HCT116 (cell line): Measurements from ENCODE around the gene UMODL1. TPM values are rescaled to one million over a fixed set of nuclear protein-coding genes. Genes with fewer than 3 reads are reported as not detected.

Experiments
- ATAC-seq: fragments of 200-7000 bp; cut with Tn5 transposase; 2 replicates; pipeline ENCODE4 v1.9.1; 2020; ENCODE audit warnings: mild to moderate bottlenecking, moderate library complexity
- BruUV-seq: library from RNA; stranded (reverse); fragments of 400-500 nt; replicated peaks from 2 replicates; lab custom pipeline; 2021; lab: Mats Ljungman, UMichigan
- CTCF ChIA-PET: fragments of 300-600 bp; sonication (Branson Sonifier 250); formaldehyde crosslinking; loops from one replicate; lab custom pipeline; 2021; ENCODE audit warnings: antibody characterized with exemption; lab: Charles Lee
- POLR2A ChIA-PET: fragments of 300-600, 350-600 bp; sonication (Branson Sonifier 250); formaldehyde crosslinking; loops from one replicate; lab custom pipeline; 2021; ENCODE audit warnings: antibody characterized with exemption; lab: Charles Lee
- RAD21 ChIA-PET, 2 experiments: fragments of 300-600 bp; sonication (Branson Sonifier 250); formaldehyde crosslinking; loops; one replicate each; lab custom pipeline; 2023; ENCODE audit warnings: low total read pairs in 2 of 2; ENCODE audit not compliant: uncharacterized antibody in 2 of 2, unreplicated experiment in 2 of 2, low non-redundant PET in 1 of 2; lab: Charles Lee
- DNase-seq: peaks from one replicate; pipeline ENCODE4 v3.0.0-alpha.2; 2010; ENCODE audit warnings: low read depth, low spot score
- H2AFZ ChIP-seq: fragments of 200-600 bp; shearing (Covaris generic), sonication (generic); 2 replicates; pipeline ENCODE4 v1.6.1; 2017; ENCODE audit warnings: low read depth, mixed run types, mixed read lengths, antibody characterized with exemption, low read length; ENCODE audit not compliant: poor library complexity, severe bottlenecking
- H3K27ac ChIP-seq: 2 replicates; pipeline ENCODE4 v1.5.1; 2012; ENCODE audit warnings: low read depth, low read length
- H3K27me3 ChIP-seq: fragments of 200-600 bp; sonication (generic); 2 replicates; pipeline ENCODE4 v1.6.1; 2016; ENCODE audit warnings: mixed run types, low read length, mixed read lengths; ENCODE audit not compliant: insufficient read depth
- H3K36me3 ChIP-seq, 2 experiments: fragments of 200-500 bp in 1 of 2; fragments of 200-600 bp in 1 of 2; sonication (Bioruptor generic) in 1 of 2; sonication (generic) in 1 of 2; 2 replicates each; pipeline versions ENCODE4 v1.5.1 to v1.6.1; 2014 to 2016; ENCODE audit warnings: low read length in 2 of 2, inconsistent platforms in 1 of 2, mixed read lengths in 1 of 2, mixed run types in 1 of 2; ENCODE audit not compliant: insufficient read depth in 2 of 2, control insufficient read depth in 1 of 2
- H3K4me1 ChIP-seq, 2 experiments: fragments of 200-600 bp in 1 of 2; sonication (generic) in 1 of 2; 2 replicates each; pipeline versions ENCODE4 v1.5.1 to v1.6.1; 2012 to 2017; ENCODE audit warnings: low read length in 2 of 2, inconsistent platforms in 1 of 2, mild to moderate bottlenecking in 1 of 2, mixed read lengths in 1 of 2, mixed run types in 1 of 2, moderate library complexity in 1 of 2; ENCODE audit not compliant: insufficient read depth in 2 of 2, control insufficient read depth in 1 of 2
- H3K4me2 ChIP-seq: fragments of 200-600 bp; sonication (generic); 2 replicates; pipeline ENCODE4 v1.6.1; 2017; ENCODE audit warnings: mixed run types, low read length, mixed read lengths
- H3K4me3 ChIP-seq, 2 experiments: fragments of 200-600 bp in 1 of 2; sonication (generic) in 1 of 2; replicated peaks in 1 of 2; 2 replicates each; pipeline ENCODE4 v1.5.1; 2011 to 2016; ENCODE audit warnings: low read length in 2 of 2, control low read depth in 1 of 2, low read depth in 1 of 2, mild to moderate bottlenecking in 1 of 2, mixed read lengths in 1 of 2, mixed run types in 1 of 2
- H3K79me2 ChIP-seq: fragments of 200-600 bp; sonication (generic); 2 replicates; pipeline ENCODE4 v1.6.1; 2017; ENCODE audit warnings: mild to moderate bottlenecking, mixed run types, low read length, moderate library complexity, mixed read lengths; ENCODE audit not compliant: insufficient read depth
- H3K9ac ChIP-seq: fragments of 200-600 bp; sonication (generic); 2 replicates; pipeline ENCODE4 v1.6.1; 2016; ENCODE audit warnings: low read length, mixed read lengths
- H3K9me2 ChIP-seq: fragments of 200-600 bp; sonication (generic), shearing (Covaris generic); 2 replicates; pipeline ENCODE4 v1.6.1; 2017; ENCODE audit warnings: mixed run types, mild to moderate bottlenecking, moderate library complexity; ENCODE audit not compliant: insufficient read depth
- H3K9me3 ChIP-seq, 2 experiments: fragments of 200-500 bp in 1 of 2; fragments of 200-600 bp in 1 of 2; sonication (Bioruptor generic) in 1 of 2; sonication (generic) in 1 of 2; 2 replicates each; pipeline ENCODE4 v1.6.1; 2014 to 2017; ENCODE audit warnings: low read length in 2 of 2, mixed read lengths in 2 of 2, inconsistent platforms in 1 of 2, low read depth in 1 of 2, mild to moderate bottlenecking in 1 of 2, mixed run types in 1 of 2, moderate library complexity in 1 of 2; ENCODE audit not compliant: control insufficient read depth in 1 of 2, insufficient read depth in 1 of 2
- H4K20me1 ChIP-seq: fragments of 200-600 bp; sonication (generic), shearing (Covaris generic); 2 replicates; pipeline ENCODE4 v1.6.1; 2017; ENCODE audit warnings: mixed run types, mild to moderate bottlenecking, moderate library complexity; ENCODE audit not compliant: insufficient read depth
- ATF3 ChIP-seq: IDR thresholded peaks from 2 replicates; pipeline ENCODE4 v1.6.1; 2012
- CEBPB ChIP-seq: IDR thresholded peaks from 2 replicates; pipeline ENCODE4 v1.6.1; 2012; ENCODE audit warnings: low read depth
- EZH2 ChIP-seq: fragments of 200-600 bp; sonication (generic); IDR thresholded peaks from 2 replicates; pipeline ENCODE4 v1.6.1; 2017; ENCODE audit warnings: antibody characterized with exemption, mixed run types
- EZH2phosphoT487 ChIP-seq: fragments of 200-600 bp; IDR thresholded peaks from 2 replicates; pipeline ENCODE4 v1.6.1; 2018; ENCODE audit warnings: antibody characterized with exemption, borderline replicate concordance
- FOSL1 ChIP-seq: IDR thresholded peaks from 2 replicates; pipeline ENCODE4 v1.6.1; 2012; ENCODE audit warnings: low read depth
- JUND ChIP-seq: IDR thresholded peaks from 2 replicates; pipeline ENCODE4 v1.6.1; 2012
- POLR2A ChIP-seq: IDR thresholded peaks from 2 replicates; pipeline ENCODE4 v1.7.0; 2011; ENCODE audit warnings: borderline replicate concordance; ENCODE audit not compliant: insufficient read depth, insufficient read length; ENCODE audit errors: extremely low read depth
- POLR2AphosphoS5 ChIP-seq: IDR thresholded peaks from 2 replicates; pipeline ENCODE4 v1.6.1; 2011; ENCODE audit warnings: mild to moderate bottlenecking, low read depth, low read length, moderate library complexity
- RAD21 ChIP-seq: IDR thresholded peaks from 2 replicates; pipeline ENCODE4 v1.6.1; 2012; ENCODE audit warnings: low read depth, mild to moderate bottlenecking
- SIN3A ChIP-seq: IDR thresholded peaks from 2 replicates; pipeline ENCODE4 v1.6.1; 2012; ENCODE audit warnings: low read depth
- SRF ChIP-seq: IDR thresholded peaks from 2 replicates; pipeline ENCODE4 v1.6.1; 2012; ENCODE audit warnings: low read depth
- TCF7L2 ChIP-seq: IDR thresholded peaks from 2 replicates; pipeline ENCODE4 v1.7.0; 2011; ENCODE audit warnings: borderline replicate concordance, inconsistent platforms; ENCODE audit not compliant: insufficient read depth, insufficient read length; ENCODE audit errors: extremely low read depth
- YY1 ChIP-seq: IDR thresholded peaks from 2 replicates; pipeline ENCODE4 v1.6.1; 2011; ENCODE audit warnings: low read length, low read depth, moderate library complexity, mild to moderate bottlenecking; ENCODE audit not compliant: insufficient replicate concordance; ENCODE audit errors: extremely low read depth
- ZBTB33 ChIP-seq: IDR thresholded peaks from 2 replicates; pipeline ENCODE4 v1.6.1; 2011; ENCODE audit warnings: mild to moderate bottlenecking, low read length, moderate library complexity; ENCODE audit not compliant: insufficient replicate concordance; ENCODE audit errors: extremely low read depth
- ZFX ChIP-seq: fragments of 450-650 bp; IDR thresholded peaks from 2 replicates; pipeline ENCODE4 v1.6.1; 2017
- ZNF274 ChIP-seq: fragments of 200-500 bp; sonication (Bioruptor generic); IDR thresholded peaks from 2 replicates; pipeline ENCODE4 v1.6.1; 2014; ENCODE audit warnings: mild to moderate bottlenecking, low read depth, low read length, inconsistent platforms
- intact Hi-C: fragments of 100-400 bp; cut with micrococcal nuclease; formaldehyde crosslinking; loops from 2 replicates; pipeline ENCODE4 v1.10.0; 2022
- total RNA-seq: library from RNA; stranded (reverse); gene quantifications from one replicate; pipeline ENCODE4 v1.2.1, GENCODE V29; 2021; ENCODE audit not compliant: unreplicated experiment

Gene UMODL1
- total RNA-seq, 1 experiment from 2014 or later, result not detected

- H3K4me1 ChIP-seq, result peaks cover 11 to 20% of the 10 kb centered on the region in 2 experiments
- no peak overlapping the region; the same call in 1 of the 2 replicates for H3K4me2 ChIP-seq
- H3K27ac ChIP-seq, result no peak overlapping the region
- H2AFZ ChIP-seq, result no peak overlapping the region
- ATAC-seq, result no peak
- H3K9me3 ChIP-seq, result no peaks in the 10 kb centered on the region
- intact Hi-C loops, result no loop called here
- no TSS peak for BruUV-seq
- no peaks in the 10 kb centered on the region for H3K79me2 ChIP-seq
- ChIA-PET RAD21 (no interaction called here), CTCF (no interaction called here), POLR2A (no interaction called here)
- H3K9ac ChIP-seq, result no peak overlapping the region
- no peaks in the 10 kb centered on the region for H3K9me2 ChIP-seq
- no peak overlapping the region for H3K4me3 ChIP-seq
- no peaks in the 10 kb centered on the region for H4K20me1 ChIP-seq
- H3K27me3 ChIP-seq, result no peaks in the 10 kb centered on the region
- no peaks in the 10 kb centered on the region for H3K36me3 ChIP-seq
- DNase-seq, result no peak
- TF ChIP-seq SIN3A (no peak), POLR2AphosphoS5 (no peak), RAD21 (no peak), EZH2phosphoT487 (no peak), TCF7L2 (no peak), ZBTB33 (no peak), EZH2 (no peak), ZFX (no peak), FOSL1 (no peak), SRF (no peak), CEBPB (no peak), POLR2A (no peak), ATF3 (no peak), YY1 (no peak), JUND (no peak), ZNF274 (no peak)
Measured at GRCh38 chr21:42039470-42039901, 31.6 kb upstream of the UMODL1 start.
